Uterus (tissue), 4 donors: ENCODE results near the gene RER1. TPM values are rescaled to one million over a fixed set of nuclear protein-coding genes. Genes with fewer than 3 reads are reported as not detected.

ENCODE experiments used
- DNase-seq, 2 donors: peaks; one replicate each; pipeline ENCODE4 v3.0.0-alpha.2; 2019 to 2020
- H3K27ac ChIP-seq, 2 donors: fragments of 200-600 bp; sonication (generic); 1 replicate in 1 of 2; 2 replicates in 1 of 2; pipeline ENCODE4 v1.5.1; 2016 to 2018
- H3K27me3 ChIP-seq, 2 donors: fragments of 200-600 bp; sonication (generic); one replicate each; pipeline ENCODE4 v1.5.1; 2018 to 2019; ENCODE audit warnings: control low read depth in 1 of 2
- H3K36me3 ChIP-seq, 2 donors: fragments of 200-600 bp; sonication (generic); one replicate each; pipeline ENCODE4 v1.5.1; 2019; ENCODE audit warnings: control low read depth in 1 of 2
- H3K4me1 ChIP-seq, 2 donors: fragments of 200-600 bp; sonication (generic); one replicate each; pipeline ENCODE4 v1.5.1; 2018 to 2019; ENCODE audit warnings: control low read depth in 1 of 2
- H3K4me3 ChIP-seq, 2 donors: fragments of 200-600 bp; sonication (generic); 1 replicate in 1 of 2; 2 replicates in 1 of 2; pipeline ENCODE4 v1.5.1; 2018 to 2019; ENCODE audit warnings: mild to moderate bottlenecking in 1 of 2
- H3K9me3 ChIP-seq, 2 donors: fragments of 200-600 bp; sonication (generic); one replicate each; pipeline ENCODE4 v1.5.1; 2019; ENCODE audit warnings: control low read depth in 1 of 2
- CTCF ChIP-seq, 4 experiments: fragments of 200-600 bp in 2 of 4; fragments of 450-650 bp in 2 of 4; sonication (generic) in 2 of 4; IDR thresholded peaks; one replicate each; pipeline ENCODE4 v1.5.1; 2016 to 2019; ENCODE audit warnings: antibody characterized with exemption in 4 of 4, mild to moderate bottlenecking in 2 of 4, moderate library complexity in 1 of 4
- POLR2A ChIP-seq, 2 donors: fragments of 450-650 bp; IDR thresholded peaks; one replicate each; pipeline ENCODE4 v1.6.1; 2016; ENCODE audit warnings: antibody characterized with exemption in 2 of 2, mild to moderate bottlenecking in 1 of 2, moderate library complexity in 1 of 2
- intact Hi-C: fragments of 100-400 bp; cut with DNase I; formaldehyde crosslinking; loops from one replicate; pipeline ENCODE4 v1.15.1; 2023; ENCODE audit warnings: low total_unique reads
- total RNA-seq, 4 donors: library from RNA; depleted of rRNA in 3 of 4; stranded (reverse); fragments of >200 nt in 3 of 4; gene quantifications; one replicate each; pipeline versions ENCODE4 v1.1.0 to v1.2.4, GENCODE V29; 2014 to 2023
- donor health status: DM: yes; HTN: yes; CAD: no.

The RER1 gene
- total RNA-seq, 4 donors from 2014 or later: 34.1 to 105 (median 57.3) TPM

- no peaks in the 10 kb centered on the region for H3K27me3 ChIP-seq
- no peak overlapping the region for H3K27ac ChIP-seq
- H3K36me3 ChIP-seq: no peaks in the 10 kb centered on the region
- H3K4me3 ChIP-seq: no peak overlapping the region
- no peaks in the 10 kb centered on the region for H3K9me3 ChIP-seq
- no peak for DNase-seq
- TF ChIP-seq POLR2A (IDR thresholded peaks at IDR 0.05): no peak
- no peak for TF ChIP-seq CTCF (IDR thresholded peaks at IDR 0.05)
- intact Hi-C loops: no loop called here
- H3K4me1 ChIP-seq: no peaks in the 10 kb centered on the region
Observed at GRCh38 chr1:2449636-2450454, 58.2 kb downstream of the RER1 start.

- intact Hi-C loops: no loop called here
- no peak for DNase-seq
- Histone ChIP-seq H3K4me3 (no peak overlapping the region), H3K9me3 (no peaks in the 10 kb centered on the region), H3K27ac (no peak overlapping the region), H3K4me1 (no peaks in the 10 kb centered on the region), H3K36me3 (no peaks in the 10 kb centered on the region), H3K27me3 (no peaks in the 10 kb centered on the region)
- no peak for TF ChIP-seq CTCF (IDR thresholded peaks at IDR 0.05)
- no peak for TF ChIP-seq POLR2A (IDR thresholded peaks at IDR 0.05)
Observed at GRCh38 chr1:2451741-2452140, 60.1 kb downstream of the RER1 start.

GRCh38 chr1:2452201-2452931, 60.7 kb downstream of the RER1 start:
- Histone ChIP-seq H3K4me1 (no peaks in the 10 kb centered on the region), H3K4me3 (no peak overlapping the region), H3K9me3 (no peaks in the 10 kb centered on the region), H3K36me3 (no peaks in the 10 kb centered on the region), H3K27me3 (no peaks in the 10 kb centered on the region), H3K27ac (no peak overlapping the region)
- TF ChIP-seq CTCF (IDR thresholded peaks at IDR 0.05) (no peak), POLR2A (IDR thresholded peaks at IDR 0.05) (no peak)
- no peak for DNase-seq
- intact Hi-C loops: no loop called here

GRCh38 chr1:2452932-2453315, 61.3 kb downstream of the RER1 start:
- no peaks in the 10 kb centered on the region for H3K36me3 ChIP-seq
- intact Hi-C loops: no loop called here
- TF ChIP-seq CTCF (IDR thresholded peaks at IDR 0.05): no peak
- no peak for TF ChIP-seq POLR2A (IDR thresholded peaks at IDR 0.05)
- no peaks in the 10 kb centered on the region for H3K9me3 ChIP-seq
- no peaks in the 10 kb centered on the region for H3K27me3 ChIP-seq
- H3K4me3 ChIP-seq: no peak overlapping the region
- no peak overlapping the region for H3K27ac ChIP-seq
- no peak for DNase-seq
- no peaks in the 10 kb centered on the region for H3K4me1 ChIP-seq

- H3K4me3 ChIP-seq: no peak overlapping the region
- no peak overlapping the region for H3K27ac ChIP-seq
- DNase-seq: no peak
- no peaks in the 10 kb centered on the region for H3K36me3 ChIP-seq
- H3K27me3 ChIP-seq: no peaks in the 10 kb centered on the region
- no peak for TF ChIP-seq CTCF (IDR thresholded peaks at IDR 0.05)
- TF ChIP-seq POLR2A (IDR thresholded peaks at IDR 0.05): no peak
- no peaks in the 10 kb centered on the region for H3K4me1 ChIP-seq
- no peaks in the 10 kb centered on the region for H3K9me3 ChIP-seq
- intact Hi-C loops: no loop called here
Observed at GRCh38 chr1:2454227-2454626, 62.6 kb downstream of the RER1 start.
